ENCODE data around the gene DDX10.

DNA sequence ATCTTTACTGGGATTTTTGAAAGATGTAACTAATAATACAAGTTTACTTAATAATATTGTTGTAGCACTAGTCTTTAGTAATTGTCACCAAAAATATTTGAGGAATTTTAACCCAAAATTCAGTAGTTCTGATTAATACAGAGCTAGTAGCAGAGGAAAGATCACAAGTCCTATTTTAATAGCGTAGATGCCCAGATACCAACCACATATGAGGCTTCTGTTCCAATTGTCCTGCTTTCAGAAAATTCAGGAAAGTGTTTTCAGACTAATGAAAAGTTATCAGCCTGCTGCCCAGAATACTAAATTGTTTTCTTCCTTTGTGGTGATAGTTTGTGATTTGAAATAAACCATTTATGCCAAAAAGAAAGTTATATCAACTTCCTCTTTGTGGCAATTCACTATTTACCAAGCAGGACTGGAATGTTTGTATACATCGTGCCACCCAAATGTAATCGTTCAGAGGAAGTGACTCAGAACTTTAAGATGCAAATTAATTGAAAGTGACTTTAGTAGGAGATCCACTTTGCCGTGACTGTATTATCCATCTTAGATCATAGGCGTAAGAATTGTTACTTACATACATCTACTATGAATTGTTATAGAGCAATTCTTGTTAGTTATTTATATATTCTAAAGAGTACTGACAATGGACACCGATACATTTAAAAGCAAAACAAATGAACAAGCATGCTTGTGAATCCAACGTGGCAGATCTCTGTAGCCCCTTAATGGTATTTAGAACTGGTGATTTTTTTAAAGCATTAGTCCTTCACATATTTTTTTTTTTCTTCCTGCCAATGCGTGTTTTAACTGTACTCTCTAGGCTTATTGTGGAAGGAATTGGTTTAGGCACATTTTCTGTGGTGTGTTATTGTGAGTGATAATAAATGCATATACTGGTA, 231.0 kb downstream of the DDX10 start:
- TF ChIP-seq, protein P1, sequence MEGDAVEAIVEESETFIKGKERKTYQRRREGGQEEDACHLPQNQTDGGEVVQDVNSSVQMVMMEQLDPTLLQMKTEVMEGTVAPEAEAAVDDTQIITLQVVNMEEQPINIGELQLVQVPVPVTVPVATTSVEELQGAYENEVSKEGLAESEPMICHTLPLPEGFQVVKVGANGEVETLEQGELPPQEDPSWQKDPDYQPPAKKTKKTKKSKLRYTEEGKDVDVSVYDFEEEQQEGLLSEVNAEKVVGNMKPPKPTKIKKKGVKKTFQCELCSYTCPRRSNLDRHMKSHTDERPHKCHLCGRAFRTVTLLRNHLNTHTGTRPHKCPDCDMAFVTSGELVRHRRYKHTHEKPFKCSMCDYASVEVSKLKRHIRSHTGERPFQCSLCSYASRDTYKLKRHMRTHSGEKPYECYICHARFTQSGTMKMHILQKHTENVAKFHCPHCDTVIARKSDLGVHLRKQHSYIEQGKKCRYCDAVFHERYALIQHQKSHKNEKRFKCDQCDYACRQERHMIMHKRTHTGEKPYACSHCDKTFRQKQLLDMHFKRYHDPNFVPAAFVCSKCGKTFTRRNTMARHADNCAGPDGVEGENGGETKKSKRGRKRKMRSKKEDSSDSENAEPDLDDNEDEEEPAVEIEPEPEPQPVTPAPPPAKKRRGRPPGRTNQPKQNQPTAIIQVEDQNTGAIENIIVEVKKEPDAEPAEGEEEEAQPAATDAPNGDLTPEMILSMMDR (conservative IDR thresholded peaks at IDR 0.05; ENCODE audit: low read depth, low read length): no peak
- TF ChIP-seq EZH2 (IDR thresholded peaks at IDR 0.05; ENCODE audit: borderline replicate concordance, low read depth, low read length, poor library complexity, severe bottlenecking): no peak

Measured in A673 (cell line).